Hepatic stellate cell (primary cell): Measurements from ENCODE around the gene CTPS2.

Source experiments
- DNase-seq: peaks from one replicate; pipeline ENCODE4 v3.0.0; 2011; ENCODE audit warnings: low spot score

Gene CTPS2

GRCh38 chrX:16711893-16712547 lies 449 bp downstream of the CTPS2 start:
- DNase-seq = peak; percentile 17

- no peak for DNase-seq
Observed at GRCh38 chrX:16711219-16711811, 1.2 kb downstream of the CTPS2 start.

- DNase-seq = no peak
Observed at GRCh38 chrX:16708016-16708415, 4.5 kb downstream of the CTPS2 start.

GRCh38 chrX:16705370-16705769 lies 7.1 kb downstream of the CTPS2 start:
- DNase-seq = no peak

GRCh38 chrX:16702700-16703599 lies 9.5 kb downstream of the CTPS2 start:
- no peak for DNase-seq

- no peak for DNase-seq
Observed at GRCh38 chrX:16700734-16701133, 11.7 kb downstream of the CTPS2 start.

- DNase-seq = no peak
Observed at GRCh38 chrX:16699389-16699788, 13.1 kb downstream of the CTPS2 start.

- DNase-seq = no peak
Observed at GRCh38 chrX:16696956-16697355, 15.5 kb downstream of the CTPS2 start.

GRCh38 chrX:16695079-16695676 lies 17.3 kb downstream of the CTPS2 start:
- peak; percentile 45 for DNase-seq

GRCh38 chrX:16687514-16687913 lies 25.0 kb downstream of the CTPS2 start:
- DNase-seq = no peak

GRCh38 chrX:16683007-16683664 lies 29.3 kb downstream of the CTPS2 start:
- DNase-seq = no peak

- DNase-seq = no peak
Observed at GRCh38 chrX:16678689-16679088, 33.8 kb downstream of the CTPS2 start.

GRCh38 chrX:16671005-16671404 lies 41.5 kb downstream of the CTPS2 start:
- peak; percentile 70 for DNase-seq

GRCh38 chrX:16666541-16666940 lies 45.9 kb downstream of the CTPS2 start:
- DNase-seq = peak; percentile 53

GRCh38 chrX:16665089-16665488 lies 47.4 kb downstream of the CTPS2 start:
- DNase-seq = no peak

GRCh38 chrX:16664626-16665025 lies 47.8 kb downstream of the CTPS2 start:
- DNase-seq = no peak

- no peak for DNase-seq
Observed at GRCh38 chrX:16664074-16664473, 48.4 kb downstream of the CTPS2 start.

- DNase-seq = no peak
Observed at GRCh38 chrX:16662402-16662801, 50.1 kb downstream of the CTPS2 start.

- DNase-seq = no peak
Observed at GRCh38 chrX:16661495-16661894, 51.0 kb downstream of the CTPS2 start.

GRCh38 chrX:16659321-16659720 lies 53.1 kb downstream of the CTPS2 start:
- DNase-seq = no peak

- peak; percentile 40 for DNase-seq
Observed at GRCh38 chrX:16658284-16658683, 54.2 kb downstream of the CTPS2 start.

GRCh38 chrX:16654093-16654492 lies 58.4 kb downstream of the CTPS2 start:
- DNase-seq = no peak
